ENCODE measurements around the gene TLX2.
"Not testable (repeated sequence)": the region's sequence is repeated elsewhere in the genome, so short reads cannot be mapped to it uniquely, and the experiment has no call there.

The TLX2 gene

GRCh38 chr2:74514368-74515270 is at the start of gene TLX2:
Gene TLX2, plus strand, starts transcription at chr2:74514450. Its CDS starts 357 bp downstream, at chr2:74514807.
- Histone ChIP-seq H3K79me2 (ENCODE audit: low read length) (no peaks in the 10 kb centered on the region), H2AFZ (ENCODE audit: low read length) (0 out of 2 replicates have a peak within 1 kb of the TSS, but pooled peaks have one; percentile 31), H3K4me1 (ENCODE audit: low read length) (peaks cover 4% of the 10 kb centered on the region; the same call in 1 of the 2 replicates), H3K9me2 (replicated peaks; ENCODE audit: insufficient read depth, low read length) (no peaks in the 10 kb centered on the region), H3F3A (ENCODE audit: insufficient read depth, low read length) (no peaks in the 10 kb centered on the region), H3K27ac (ENCODE audit: low read length) (no peak within 1 kb of the TSS), H4K20me1 (ENCODE audit: insufficient read depth, low read length) (no peaks in the 10 kb centered on the region), H3K4me2 (ENCODE audit: low read depth, low read length) (peak within 1 kb of the TSS; percentile 39), H3K9me3 (replicated peaks; ENCODE audit: insufficient read depth, low read length) (no peaks in the 10 kb centered on the region), H3K27me3 (replicated peaks; ENCODE audit: insufficient read depth, low read length) (peaks cover 83% of the 10 kb centered on the region), H3K36me3 (replicated peaks; ENCODE audit: insufficient read depth, low read length) (no peaks in the 10 kb centered on the region), H3K4me3 (ENCODE audit: low read length) (peak within 1 kb of the TSS; percentile 10; the same call in 1 of the 2 replicates), H3K9ac (ENCODE audit: low read length) (no peak within 1 kb of the TSS)
- DNase-seq: no peak
- no peak for TF ChIP-seq EZH2phosphoT487 (IDR thresholded peaks at IDR 0.05; ENCODE audit: low read length)
- TF ChIP-seq EZH2 (optimal IDR thresholded peaks at IDR 0.05; ENCODE audit: low read depth, low read length): no peak
- no peak for TF ChIP-seq CTCF (IDR thresholded peaks at IDR 0.05; ENCODE audit: low read length)

GRCh38 chr2:74470742-74471141 is 43.5 kb upstream of the TLX2 start:
- not testable (repeated sequence) for H4K20me1 ChIP-seq (ENCODE audit: insufficient read depth, low read length); H3K36me3 ChIP-seq (replicated peaks; ENCODE audit: insufficient read depth, low read length); H2AFZ ChIP-seq (ENCODE audit: low read length); DNase-seq; H3K4me1 ChIP-seq (ENCODE audit: low read length); H3K9me2 ChIP-seq (replicated peaks; ENCODE audit: insufficient read depth, low read length); H3K27ac ChIP-seq (ENCODE audit: low read length); H3K9me3 ChIP-seq (replicated peaks; ENCODE audit: insufficient read depth, low read length); H3K79me2 ChIP-seq (ENCODE audit: low read length); H3K27me3 ChIP-seq (replicated peaks; ENCODE audit: insufficient read depth, low read length); H3K4me3 ChIP-seq (ENCODE audit: low read length); H3K9ac ChIP-seq (ENCODE audit: low read length); H3K4me2 ChIP-seq (ENCODE audit: low read depth, low read length)
- H3F3A ChIP-seq (ENCODE audit: insufficient read depth, low read length): peaks cover 37% of the 10 kb centered on the region

- Histone ChIP-seq H3F3A (ENCODE audit: insufficient read depth, low read length) (peaks cover 37% of the 10 kb centered on the region), H3K36me3 (replicated peaks; ENCODE audit: insufficient read depth, low read length) (no peaks in the 10 kb centered on the region; the same call in 1 of the 2 replicates), H3K79me2 (ENCODE audit: low read length) (peaks cover 6% of the 10 kb centered on the region), H3K9ac (ENCODE audit: low read length) (peak overlapping the region; percentile 87), H3K4me3 (ENCODE audit: low read length) (peak overlapping the region; percentile 99), H3K4me2 (ENCODE audit: low read depth, low read length) (peak overlapping the region; percentile 93), H3K4me1 (ENCODE audit: low read length) (peaks cover 5% of the 10 kb centered on the region; the same call in 1 of the 2 replicates), H4K20me1 (ENCODE audit: insufficient read depth, low read length) (no peaks in the 10 kb centered on the region), H3K27me3 (replicated peaks; ENCODE audit: insufficient read depth, low read length) (no peaks in the 10 kb centered on the region), H3K27ac (ENCODE audit: low read length) (peak overlapping the region; percentile 90; the same call in 1 of the 2 replicates), H3K9me2 (replicated peaks; ENCODE audit: insufficient read depth, low read length) (no peaks in the 10 kb centered on the region), H2AFZ (ENCODE audit: low read length) (peak overlapping the region; percentile 93), H3K9me3 (replicated peaks; ENCODE audit: insufficient read depth, low read length) (no peaks in the 10 kb centered on the region)
- no peak for DNase-seq
- TF ChIP-seq EZH2phosphoT487 (IDR thresholded peaks at IDR 0.05; ENCODE audit: low read length) (no peak), EZH2 (optimal IDR thresholded peaks at IDR 0.05; ENCODE audit: low read depth, low read length) (no peak), CTCF (IDR thresholded peaks at IDR 0.05; ENCODE audit: low read length) (no peak)
These were observed 42.8 kb upstream of the TLX2 start for GRCh38 chr2:74471332-74472065.
